Astrocyte (in vitro differentiated cells and primary cell): Measurements from ENCODE around the gene ALMS1. TPM values are rescaled to one million over a fixed set of nuclear protein-coding genes. Genes with fewer than 3 reads are reported as not detected.

ENCODE experiments used
- DNase-seq: peaks from one replicate; pipeline ENCODE4 v3.0.0-alpha.2; 2010; ENCODE audit warnings: low read depth
- FAIRE-seq: peaks from 2 replicates; lab custom pipeline; 2011; peaks lifted over from hg19 to GRCh38; lab: Jason Lieb, UNC
- H2AFZ ChIP-seq: 2 replicates; pipeline ENCODE4 v1.6.0; 2012; ENCODE audit warnings: low read depth, low read length, inconsistent platforms
- H3K27ac ChIP-seq: 2 replicates; pipeline ENCODE4 v1.5.1; 2011; ENCODE audit warnings: low read depth, low read length, inconsistent platforms
- H3K27me3 ChIP-seq: 2 replicates; pipeline ENCODE4 v1.6.0; 2011; ENCODE audit warnings: low read length, inconsistent platforms; ENCODE audit not compliant: insufficient read depth
- H3K36me3 ChIP-seq: 2 replicates; pipeline ENCODE4 v1.5.1; 2011; ENCODE audit warnings: low read length, inconsistent platforms; ENCODE audit not compliant: insufficient read depth
- H3K4me1 ChIP-seq: 2 replicates; pipeline ENCODE4 v1.5.1; 2011; ENCODE audit warnings: low read length, inconsistent platforms; ENCODE audit not compliant: insufficient read depth
- H3K4me2 ChIP-seq: 2 replicates; pipeline ENCODE4 v1.6.0; 2012; ENCODE audit warnings: low read length, inconsistent platforms
- H3K4me3 ChIP-seq: 2 replicates; pipeline ENCODE4 v1.5.1; 2011; ENCODE audit warnings: low read depth, mild to moderate bottlenecking, low read length, inconsistent platforms; ENCODE audit not compliant: insufficient read depth
- H3K79me2 ChIP-seq: 2 replicates; pipeline ENCODE4 v1.6.0; 2012; ENCODE audit warnings: mild to moderate bottlenecking, low read length, inconsistent platforms; ENCODE audit not compliant: insufficient read depth
- H3K9ac ChIP-seq: 2 replicates; pipeline ENCODE4 v1.6.0; 2012; ENCODE audit warnings: mild to moderate bottlenecking, low read length, inconsistent platforms
- H3K9me3 ChIP-seq: 2 replicates; pipeline ENCODE4 v1.5.1; 2012; ENCODE audit warnings: low read depth, mild to moderate bottlenecking, low read length, inconsistent platforms; ENCODE audit not compliant: insufficient read depth
- H4K20me1 ChIP-seq: 2 replicates; pipeline ENCODE4 v1.6.0; 2012; ENCODE audit warnings: low read length, inconsistent platforms; ENCODE audit not compliant: insufficient read depth
- H3K27ac Mint-ChIP-seq: one replicate; pipeline ENCODE4 v1.8.0; 2021; ENCODE audit warnings: mild to moderate bottlenecking, mixed read lengths; ENCODE audit not compliant: unreplicated experiment
- H3K27me3 Mint-ChIP-seq: one replicate; pipeline ENCODE4 v1.8.0; 2021; ENCODE audit warnings: low read depth, mixed read lengths; ENCODE audit not compliant: unreplicated experiment
- H3K36me3 Mint-ChIP-seq: one replicate; pipeline ENCODE4 v1.8.0; 2021; ENCODE audit warnings: low read depth, mixed read lengths; ENCODE audit not compliant: unreplicated experiment
- H3K4me1 Mint-ChIP-seq: one replicate; pipeline ENCODE4 v1.8.0; 2021; ENCODE audit warnings: low read depth, mixed read lengths; ENCODE audit not compliant: unreplicated experiment
- H3K4me3 Mint-ChIP-seq: one replicate; pipeline ENCODE4 v1.8.0; 2021; ENCODE audit warnings: mild to moderate bottlenecking, moderate library complexity, mixed read lengths; ENCODE audit not compliant: unreplicated experiment
- H3K9me3 Mint-ChIP-seq: one replicate; pipeline ENCODE4 v1.8.0; 2021; ENCODE audit warnings: mild to moderate bottlenecking, mixed read lengths; ENCODE audit not compliant: unreplicated experiment
- CTCF ChIP-seq: IDR thresholded peaks from 2 replicates; pipeline ENCODE4 v1.5.1; 2011; ENCODE audit warnings: low read depth, mild to moderate bottlenecking, inconsistent platforms, low read length, moderate library complexity; ENCODE audit not compliant: insufficient read depth
- EZH2 ChIP-seq: IDR thresholded peaks from 2 replicates; pipeline ENCODE4 v1.6.1; 2012; ENCODE audit warnings: mild to moderate bottlenecking, low read length, inconsistent platforms; ENCODE audit not compliant: insufficient read depth
- total RNA-seq: library from RNA; stranded (reverse); gene quantifications from 2 replicates; pipeline ENCODE4 v1.2.1, GENCODE V29; 2021

ALMS1 gene
- total RNA-seq, 1 donor from 2014 or later: 14.6 TPM

GRCh38 chr2:73386894-73387636 is 1.4 kb downstream of the ALMS1 start:
- Histone ChIP-seq H4K20me1 (peaks cover 34% of the 10 kb centered on the region), H3K27me3 (no peaks in the 10 kb centered on the region), H3K9ac (peak overlapping the region; percentile 87), H3K4me1 (peaks cover 7% of the 10 kb centered on the region), H3K9me3 (no peaks in the 10 kb centered on the region), H3K4me3 (peak overlapping the region; percentile 91), H3K36me3 (no peaks in the 10 kb centered on the region), H3K27ac (no peak overlapping the region), H3K79me2 (peaks cover 45% of the 10 kb centered on the region), H2AFZ (no peak overlapping the region), H3K4me2 (peak overlapping the region; percentile 94)
- DNase-seq: no peak
- Mint-ChIP-seq H3K9me3 (peaks cover 5% of the 10 kb centered on the region), H3K27ac (no peak overlapping the region), H3K36me3 (no peaks in the 10 kb centered on the region), H3K27me3 (peaks cover 16% of the 10 kb centered on the region), H3K4me1 (peaks cover 3% of the 10 kb centered on the region), H3K4me3 (peak overlapping the region; percentile 94)
- FAIRE-seq: no peak
- TF ChIP-seq CTCF (no peak), EZH2 (no peak)

GRCh38 chr2:73402386-73403103 is 16.9 kb downstream of the ALMS1 start:
- DNase-seq (no peak), FAIRE-seq (no peak)
- no peak overlapping the region for H3K27ac ChIP-seq
- H3K79me2 ChIP-seq: peaks cover 79% of the 10 kb centered on the region
- H3K9me3 Mint-ChIP-seq: peaks cover 17% of the 10 kb centered on the region
- no peaks in the 10 kb centered on the region for H3K36me3 ChIP-seq
- peaks cover 24% of the 10 kb centered on the region for H4K20me1 ChIP-seq
- no peak overlapping the region for H3K4me3 Mint-ChIP-seq
- H3K4me1 ChIP-seq: no peaks in the 10 kb centered on the region
- H3K27me3 ChIP-seq: no peaks in the 10 kb centered on the region
- H3K4me3 ChIP-seq: no peak overlapping the region
- H3K27ac Mint-ChIP-seq: no peak overlapping the region
- no peaks in the 10 kb centered on the region for H3K9me3 ChIP-seq
- peaks cover 20% of the 10 kb centered on the region for H3K36me3 Mint-ChIP-seq
- no peaks in the 10 kb centered on the region for H3K4me1 Mint-ChIP-seq
- TF ChIP-seq EZH2: no peak
- TF ChIP-seq CTCF: no peak
- no peak overlapping the region for H3K9ac ChIP-seq
- no peak overlapping the region for H2AFZ ChIP-seq
- no peaks in the 10 kb centered on the region for H3K27me3 Mint-ChIP-seq
- no peak overlapping the region for H3K4me2 ChIP-seq
